T-helper 22 cell (primary cell): ENCODE data around the gene POP5.

Experiments used
- DNase-seq: peaks from one replicate; pipeline ENCODE4 v3.0.0-alpha.2; 2020; ENCODE audit warnings: low read depth

The POP5 gene

DNA sequence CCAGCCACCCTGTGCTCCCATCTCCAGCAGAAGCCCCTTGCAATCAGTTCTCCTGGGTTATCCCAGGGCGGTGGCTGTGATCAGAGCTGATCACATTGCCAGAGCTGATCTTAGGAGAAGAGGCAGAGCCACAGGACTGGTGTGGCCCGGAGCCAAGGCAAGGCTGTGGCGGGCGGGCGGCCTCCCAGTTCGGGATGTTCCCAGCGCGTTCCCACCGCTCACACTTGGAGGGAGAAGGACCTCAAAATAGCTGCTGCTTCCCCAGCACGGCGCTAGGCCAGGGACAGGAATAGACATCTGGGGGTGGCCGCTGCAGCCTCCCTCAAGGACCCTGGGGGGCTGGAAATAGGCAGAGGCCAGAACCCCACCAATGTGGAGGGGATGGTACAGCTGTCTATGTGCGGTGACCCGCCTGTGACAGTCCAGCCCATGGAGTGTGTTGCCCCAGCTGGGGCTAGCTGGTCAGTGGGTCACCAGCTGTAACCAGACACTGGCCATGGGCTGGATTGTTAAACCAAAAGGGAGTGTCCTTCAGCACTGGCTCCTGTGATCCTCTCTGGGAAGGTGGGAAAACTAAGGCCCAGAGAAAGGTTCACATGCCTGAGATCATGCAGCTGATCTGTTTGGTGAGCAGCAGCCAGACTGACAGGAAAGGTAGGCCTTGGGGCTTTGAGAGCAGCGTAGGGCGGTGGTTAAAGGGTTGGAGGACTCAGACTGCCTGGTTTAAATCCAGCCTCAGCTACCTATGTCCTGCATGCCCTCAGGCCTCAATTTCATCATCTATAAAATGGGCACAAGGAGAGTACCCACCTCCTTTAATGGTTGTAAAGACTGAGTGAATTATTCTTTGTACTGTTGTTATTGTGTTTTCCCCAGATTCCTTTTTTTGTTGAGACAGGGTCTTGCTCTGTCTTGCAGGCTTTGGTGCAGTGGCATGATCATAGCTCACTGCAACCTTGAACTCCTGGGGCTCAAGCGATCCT lies 8.0 kb upstream of the POP5 start:
- no peak for DNase-seq

DNA sequence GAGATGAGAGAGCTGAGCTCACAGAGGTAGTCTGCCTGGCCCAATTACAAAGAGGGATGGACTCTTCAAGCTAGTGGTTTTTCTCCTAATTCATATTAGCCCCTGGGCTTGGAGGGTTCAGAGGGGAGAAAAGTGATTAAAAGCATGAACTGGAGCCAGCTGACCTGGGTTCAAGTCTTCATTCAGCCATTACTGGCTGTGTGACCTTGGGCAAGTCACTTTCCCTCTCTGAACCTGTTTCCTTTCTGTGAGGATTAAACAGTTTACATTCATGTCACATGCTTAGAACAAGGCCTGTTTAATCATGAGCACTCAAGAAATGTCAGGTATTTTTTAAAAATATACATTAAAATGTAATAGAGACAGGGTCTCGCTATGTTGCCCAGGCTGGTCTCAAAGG lies 7.2 kb upstream of the POP5 start:
- no peak for DNase-seq

DNA sequence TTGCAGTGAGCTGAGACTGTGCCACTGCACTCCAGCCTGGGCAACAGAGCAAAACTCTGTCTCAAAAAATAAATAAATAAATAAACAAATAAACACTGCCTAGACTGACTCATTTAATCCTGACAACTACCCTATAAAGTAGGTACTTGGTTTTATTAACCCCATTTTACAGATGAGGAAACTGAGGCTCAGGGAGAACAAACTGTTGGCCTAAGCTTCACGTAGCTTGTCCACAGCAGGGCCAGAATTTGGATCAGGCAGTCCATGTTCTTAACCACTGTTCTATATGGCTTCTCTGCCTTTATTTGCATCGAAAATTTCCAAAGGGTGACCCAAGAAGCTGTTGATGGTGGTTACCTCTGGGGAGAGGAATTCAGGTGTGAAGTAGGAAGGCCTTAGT lies 5.7 kb upstream of the POP5 start:
- no peak for DNase-seq

DNA sequence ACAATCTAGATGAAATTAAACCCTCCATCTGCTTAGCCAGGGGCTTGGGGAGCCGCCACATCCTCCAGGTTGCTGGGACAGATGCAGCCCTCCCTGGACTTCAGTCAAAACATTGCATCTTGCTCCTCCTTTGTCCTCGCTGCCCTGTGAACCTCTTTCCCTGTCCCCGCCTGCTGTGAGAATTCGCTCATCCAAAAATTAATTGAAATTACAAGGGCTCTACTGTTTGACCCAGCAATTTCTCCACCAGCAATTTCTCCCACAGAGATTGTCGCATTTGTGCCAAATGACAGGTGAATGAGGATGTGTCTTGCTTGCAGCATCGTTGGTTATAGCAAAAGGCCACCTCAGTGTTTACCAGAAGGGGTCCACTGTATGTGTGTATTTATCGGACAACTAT lies 5.0 kb upstream of the POP5 start:
- no peak for DNase-seq

DNA sequence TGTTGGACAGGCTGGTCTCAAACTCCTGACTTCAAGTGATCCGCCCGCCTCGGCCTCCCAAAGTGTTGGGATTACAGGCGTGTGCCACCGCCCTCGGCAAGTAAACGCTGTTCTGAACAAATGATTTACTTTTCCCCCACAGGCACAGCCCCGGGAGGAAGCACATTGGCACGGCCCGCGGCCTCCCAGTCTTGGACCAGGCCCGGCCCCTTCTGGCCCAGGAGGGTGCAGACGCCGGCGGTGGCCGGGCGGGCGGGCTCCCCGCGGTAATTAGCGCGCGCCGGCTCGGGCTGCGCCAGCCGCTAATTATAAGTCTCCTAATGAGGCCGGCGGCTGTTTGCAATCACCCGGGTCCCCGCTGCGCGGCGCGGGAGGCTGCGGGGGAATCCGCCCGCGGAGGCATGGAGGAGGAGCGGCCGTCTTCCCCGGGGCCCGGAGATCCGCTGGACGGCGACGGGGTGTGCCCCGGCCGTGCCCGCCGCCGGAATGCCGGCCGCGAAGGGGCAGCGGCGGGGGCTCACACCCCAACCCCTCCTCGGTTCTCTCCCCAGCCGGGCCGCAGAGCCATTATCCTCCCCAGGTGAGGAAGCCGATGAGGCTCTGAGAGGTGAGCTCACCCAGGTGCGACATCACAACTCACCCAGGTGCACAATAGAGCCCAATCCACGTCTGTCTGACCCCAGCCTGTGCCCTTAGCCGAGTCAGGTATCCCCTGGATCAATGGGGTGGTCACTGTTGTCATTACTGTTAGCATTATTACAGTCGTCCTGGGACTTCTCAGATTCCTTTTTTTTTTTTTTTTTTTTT lies 3.3 kb upstream of the POP5 start:
- DNase-seq = peak; percentile 32

DNA sequence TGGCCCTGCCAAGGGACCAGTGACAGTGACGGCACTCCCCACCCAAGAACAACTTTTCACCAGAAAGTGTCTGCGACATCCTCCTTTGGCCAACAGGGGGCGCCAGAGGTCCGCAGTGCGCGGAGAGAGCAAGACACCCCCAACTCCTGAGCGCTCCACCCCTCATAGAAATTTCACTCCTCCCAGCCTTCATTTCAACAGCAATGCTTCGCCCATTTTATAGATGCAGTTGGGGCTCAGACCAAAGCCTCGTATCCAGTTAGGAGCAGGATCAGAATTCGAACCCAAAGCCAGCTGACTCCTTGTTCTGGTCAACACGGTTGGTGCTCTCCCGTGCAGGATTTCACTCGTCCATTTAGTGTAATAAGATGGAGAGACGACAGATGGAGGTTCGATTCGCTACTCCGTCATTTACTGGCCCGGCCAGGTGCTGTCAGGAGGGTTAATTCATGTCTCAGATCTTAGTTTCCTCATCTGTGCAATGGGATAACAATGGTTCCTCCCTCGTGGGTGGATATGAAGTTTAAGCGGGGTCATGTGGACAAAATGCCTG lies 2.4 kb upstream of the POP5 start:
- DNase-seq = peak; percentile 48

DNA sequence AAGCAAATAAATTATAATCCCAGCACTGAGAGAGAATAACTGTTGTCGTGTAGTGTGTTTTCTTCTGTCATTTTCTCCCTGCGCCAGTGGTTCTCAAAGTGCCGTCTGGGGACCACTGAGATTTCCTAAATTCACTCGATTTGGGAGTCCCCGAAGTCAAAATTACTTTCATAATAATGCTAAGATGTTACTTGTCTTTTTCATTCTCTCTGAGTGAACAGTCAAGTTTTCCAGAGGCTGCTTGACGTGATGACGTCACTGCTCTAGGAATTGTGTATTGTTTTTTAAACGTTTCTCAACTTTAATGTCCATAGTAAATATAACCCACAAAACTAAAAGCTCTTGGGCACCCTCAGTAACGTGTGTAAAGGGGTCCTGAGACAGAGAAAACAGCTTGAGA lies 796 bp upstream of the POP5 start:
- DNase-seq = no peak

DNA sequence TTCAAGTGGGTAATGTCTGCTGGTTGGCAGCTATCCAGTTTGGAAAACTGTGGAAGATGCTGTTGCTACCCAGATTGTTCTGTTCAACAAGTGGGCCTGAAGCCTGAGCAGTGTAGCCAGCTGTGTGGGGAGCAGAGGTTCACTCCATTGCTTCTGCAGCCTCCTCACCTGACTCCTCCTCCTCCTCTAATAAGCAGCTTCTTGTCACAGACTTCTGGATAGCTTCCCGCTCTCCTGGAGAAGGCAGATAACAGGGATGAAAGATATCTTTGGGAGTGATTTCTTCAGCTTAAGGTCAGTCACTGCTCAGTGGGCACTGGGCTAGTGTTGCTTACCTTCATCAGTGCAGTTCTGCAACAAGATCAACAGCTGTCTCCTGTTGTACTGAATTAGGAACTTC lies 2.0 kb downstream of the POP5 start:
- no peak for DNase-seq

DNA sequence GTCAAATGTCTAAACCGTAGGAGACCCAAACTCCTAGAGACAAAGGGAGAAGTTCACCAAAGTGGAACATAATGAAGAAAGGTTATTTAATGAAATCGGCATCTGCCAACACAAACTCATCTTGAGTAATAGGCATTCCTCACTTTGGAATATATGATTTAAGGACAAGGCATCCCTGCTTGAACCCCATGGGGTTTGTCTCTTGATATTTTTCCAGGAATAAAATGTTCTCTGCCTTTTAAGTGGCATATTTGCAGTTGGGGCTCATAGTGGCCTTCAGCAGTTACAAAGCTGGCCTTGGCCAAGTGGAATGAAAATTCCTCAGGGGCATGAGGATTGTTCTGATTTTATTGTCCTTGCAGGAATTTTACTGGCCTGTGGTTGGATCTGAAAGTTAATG lies 7.1 kb downstream of the POP5 start:
- DNase-seq = no peak

DNA sequence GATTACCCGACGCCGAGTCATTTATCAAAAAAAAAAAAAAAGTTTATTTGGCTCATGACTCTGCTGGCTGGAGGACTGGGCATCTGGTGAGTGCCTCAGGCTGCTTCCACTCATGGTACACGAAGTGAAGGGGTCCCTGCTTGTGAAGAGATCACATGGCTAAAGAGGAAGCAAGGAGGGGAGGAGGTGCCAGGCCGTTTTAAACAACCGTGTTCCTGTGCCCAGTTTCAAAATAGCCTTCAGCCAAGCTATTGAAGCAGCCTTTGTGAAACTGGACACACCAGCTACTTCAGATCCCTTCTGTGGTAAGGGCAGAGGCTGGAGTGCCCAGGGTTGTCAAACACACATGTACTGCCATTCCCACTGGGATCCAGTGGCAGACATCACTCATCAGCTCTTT lies 7.6 kb downstream of the POP5 start:
- DNase-seq = no peak

DNA sequence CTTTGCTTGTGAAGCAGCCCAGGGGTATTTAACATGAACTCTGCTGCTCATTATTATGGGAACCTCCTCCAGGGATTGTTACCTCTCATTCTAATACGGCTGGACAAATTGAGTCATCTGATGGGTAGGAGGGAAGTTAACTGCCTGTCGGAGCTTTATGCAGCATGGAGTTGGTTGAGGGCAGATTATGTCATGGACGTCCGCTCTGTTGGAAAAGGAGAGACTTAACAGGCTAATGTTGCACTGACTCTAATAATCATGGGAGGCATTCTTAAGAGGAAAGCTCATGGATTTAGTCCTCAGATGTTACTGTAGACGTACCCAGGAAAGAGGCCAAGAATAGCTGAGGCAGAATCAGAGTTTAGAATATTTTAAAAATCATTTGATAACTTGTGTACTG lies 9.9 kb downstream of the POP5 start:
- no peak for DNase-seq

DNA sequence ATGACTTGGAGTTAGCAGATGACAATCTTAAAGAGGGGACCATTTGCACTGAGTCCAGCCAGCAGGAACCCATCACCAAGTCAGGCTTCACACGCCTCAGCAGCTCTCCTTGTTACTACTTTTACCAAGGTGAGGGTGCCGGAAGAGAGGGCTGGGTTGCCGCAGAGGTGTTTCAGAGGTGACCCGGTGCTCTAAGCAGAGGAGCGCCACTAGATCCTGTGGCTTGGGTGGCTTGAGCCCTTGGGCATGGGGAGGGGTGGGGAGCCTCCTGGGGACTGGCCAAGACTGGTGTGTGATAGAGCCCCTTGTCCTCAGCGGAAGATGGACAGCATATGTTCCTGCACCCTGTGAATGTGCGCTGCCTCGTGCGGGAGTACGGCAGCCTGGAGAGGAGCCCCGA lies 17.7 kb downstream of the POP5 start:
- no peak for DNase-seq

DNA sequence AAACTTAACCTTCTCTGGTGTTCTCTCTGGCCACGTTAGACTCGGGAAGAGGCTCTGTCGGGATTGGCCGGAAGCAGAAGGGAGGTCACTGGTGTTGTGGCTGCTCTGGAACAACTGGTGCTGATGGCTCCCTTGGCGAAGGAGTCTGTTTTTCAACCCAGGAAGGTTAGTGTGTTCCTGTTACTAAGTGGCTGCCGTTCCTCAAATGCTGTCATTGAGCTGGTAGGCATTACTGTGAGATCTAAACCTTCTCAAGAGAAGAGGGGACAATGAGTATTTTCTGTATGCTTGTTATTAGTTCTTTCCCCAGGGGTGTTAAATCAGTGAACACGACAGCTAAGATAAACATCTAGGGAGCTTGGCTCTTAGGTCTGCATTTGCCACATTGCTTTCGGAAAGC lies 18.3 kb downstream of the POP5 start:
- DNase-seq = no peak

DNA sequence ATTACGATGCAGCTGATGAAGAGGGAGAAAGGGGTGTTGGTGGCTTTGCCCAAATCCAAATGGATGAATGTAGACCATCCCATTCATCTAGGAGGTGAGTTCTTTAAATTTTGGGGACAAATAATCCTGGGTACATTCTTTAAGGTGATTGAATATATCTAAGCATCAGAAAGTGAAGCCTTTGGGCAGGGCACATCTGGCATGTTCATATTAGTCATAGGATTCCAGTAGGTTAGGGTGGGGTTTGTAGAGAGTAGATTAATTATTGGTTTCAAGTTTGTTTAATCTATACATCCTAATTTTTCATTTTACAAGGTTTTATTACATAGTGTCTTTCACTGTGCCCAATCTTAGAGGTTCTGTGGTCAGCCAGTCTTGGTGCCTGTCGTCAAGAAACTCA lies 23.6 kb downstream of the POP5 start:
- no peak for DNase-seq

DNA sequence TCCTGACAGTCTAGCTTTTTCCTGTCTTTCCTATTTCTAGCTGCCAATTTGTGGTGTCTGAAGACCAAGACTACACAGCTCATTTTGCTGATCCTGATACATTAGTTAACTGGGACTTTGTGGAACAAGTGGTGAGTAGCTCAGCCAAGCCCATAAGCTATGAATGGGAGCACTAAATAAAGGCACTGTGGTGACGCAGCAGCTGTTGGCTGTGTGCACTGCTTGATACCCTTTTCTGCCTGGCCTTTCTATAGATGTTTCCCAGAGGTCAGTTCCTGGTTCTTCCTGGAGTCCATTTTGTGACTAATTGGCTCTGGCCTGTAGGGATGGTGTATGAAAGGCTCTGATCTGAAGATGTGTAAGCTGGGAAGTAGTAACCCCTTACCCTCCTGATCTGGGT lies 26.5 kb downstream of the POP5 start:
- DNase-seq = no peak

DNA sequence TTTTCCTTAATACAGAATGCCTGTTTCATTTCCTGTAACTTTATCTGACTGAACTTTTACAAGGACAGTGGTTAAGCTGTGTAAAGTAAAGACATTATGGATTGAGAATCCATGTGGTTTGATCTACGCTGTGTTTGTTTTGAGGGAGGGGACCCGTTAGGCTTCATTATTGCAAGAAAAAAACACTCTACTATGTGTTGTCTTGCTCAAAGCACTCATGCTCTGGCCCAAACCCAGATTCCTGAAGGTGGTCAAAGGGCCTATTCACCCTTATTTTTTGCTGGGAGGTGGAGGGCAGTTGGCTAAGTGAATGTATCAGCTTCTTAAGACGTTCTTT lies 35.2 kb downstream of the POP5 start:
- DNase-seq = no peak

DNA sequence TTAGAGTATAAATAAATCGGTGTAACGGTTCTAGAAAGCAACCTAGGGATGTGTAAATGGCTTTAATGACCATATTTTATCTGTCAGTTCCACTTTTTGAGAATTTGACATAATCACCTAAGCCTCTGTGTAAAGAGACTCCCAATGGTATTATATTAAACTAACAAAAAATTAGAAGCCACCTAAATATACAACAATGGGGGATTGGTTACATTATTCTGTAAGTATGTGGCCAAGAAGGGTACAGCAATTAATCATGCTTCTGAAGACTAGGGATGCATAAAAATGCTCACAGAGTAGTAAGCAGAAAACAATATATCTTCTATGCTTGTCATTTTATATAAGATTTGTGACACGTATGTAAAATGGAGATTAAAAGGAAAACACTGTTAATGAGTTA lies 36.5 kb downstream of the POP5 start:
- DNase-seq = no peak

DNA sequence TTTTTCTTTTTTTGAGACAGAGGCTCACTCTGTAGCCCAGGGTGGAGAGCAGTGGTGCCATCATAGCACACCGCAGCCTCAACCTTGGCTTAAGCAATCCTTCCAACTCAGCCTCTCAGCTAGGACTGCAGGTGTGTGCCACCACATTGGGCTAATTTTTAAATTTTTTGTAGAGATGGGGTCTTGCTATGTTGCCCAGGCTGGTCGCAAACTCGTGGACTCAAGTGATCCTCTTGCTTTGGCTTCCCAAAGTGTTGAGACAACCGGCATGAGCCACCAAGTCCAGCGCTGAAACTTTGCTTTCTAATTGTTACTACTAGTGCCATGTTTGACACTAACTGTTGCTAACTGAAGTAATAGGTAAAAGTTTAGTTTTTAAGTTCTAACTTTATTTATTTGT lies 39.0 kb downstream of the POP5 start:
- no peak for DNase-seq

DNA sequence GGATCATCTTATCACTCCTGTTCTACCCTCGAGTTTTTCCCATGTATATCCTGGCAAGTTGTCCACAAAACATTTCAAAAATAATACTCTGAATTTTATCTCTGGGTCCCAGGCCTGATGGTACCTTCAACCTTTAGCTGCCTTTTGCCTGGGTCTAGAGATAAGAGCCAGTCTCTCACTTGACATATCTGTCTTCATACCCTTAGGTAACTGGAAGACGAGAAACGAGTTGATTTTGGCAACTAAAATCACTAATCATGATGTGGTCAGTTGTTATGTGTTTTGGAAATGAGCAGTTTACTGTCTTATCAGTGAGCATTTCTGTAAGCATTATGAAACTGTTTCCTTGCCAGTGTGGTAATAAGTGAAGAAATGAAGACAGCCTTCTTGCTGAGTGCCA lies 40.8 kb downstream of the POP5 start:
- no peak for DNase-seq

DNA sequence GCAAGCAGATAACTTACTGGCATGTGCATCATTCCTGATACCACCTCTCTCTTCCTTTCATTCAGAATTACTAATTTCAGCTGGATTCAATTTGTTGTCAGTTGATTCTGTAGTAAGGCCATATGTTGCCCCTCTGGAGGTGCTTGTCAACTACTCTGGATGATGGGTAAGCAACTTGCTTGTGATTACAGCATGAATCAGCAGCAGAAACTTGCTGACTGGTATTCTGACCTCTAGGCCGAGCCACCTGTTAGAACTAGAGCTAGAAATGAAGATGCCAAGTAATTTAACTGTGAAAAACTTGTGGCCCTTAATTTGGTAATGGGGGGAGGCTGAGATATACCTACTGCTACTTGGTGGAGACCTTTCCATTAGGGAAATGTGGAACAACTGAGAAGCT lies 41.9 kb downstream of the POP5 start:
- no peak for DNase-seq

DNA sequence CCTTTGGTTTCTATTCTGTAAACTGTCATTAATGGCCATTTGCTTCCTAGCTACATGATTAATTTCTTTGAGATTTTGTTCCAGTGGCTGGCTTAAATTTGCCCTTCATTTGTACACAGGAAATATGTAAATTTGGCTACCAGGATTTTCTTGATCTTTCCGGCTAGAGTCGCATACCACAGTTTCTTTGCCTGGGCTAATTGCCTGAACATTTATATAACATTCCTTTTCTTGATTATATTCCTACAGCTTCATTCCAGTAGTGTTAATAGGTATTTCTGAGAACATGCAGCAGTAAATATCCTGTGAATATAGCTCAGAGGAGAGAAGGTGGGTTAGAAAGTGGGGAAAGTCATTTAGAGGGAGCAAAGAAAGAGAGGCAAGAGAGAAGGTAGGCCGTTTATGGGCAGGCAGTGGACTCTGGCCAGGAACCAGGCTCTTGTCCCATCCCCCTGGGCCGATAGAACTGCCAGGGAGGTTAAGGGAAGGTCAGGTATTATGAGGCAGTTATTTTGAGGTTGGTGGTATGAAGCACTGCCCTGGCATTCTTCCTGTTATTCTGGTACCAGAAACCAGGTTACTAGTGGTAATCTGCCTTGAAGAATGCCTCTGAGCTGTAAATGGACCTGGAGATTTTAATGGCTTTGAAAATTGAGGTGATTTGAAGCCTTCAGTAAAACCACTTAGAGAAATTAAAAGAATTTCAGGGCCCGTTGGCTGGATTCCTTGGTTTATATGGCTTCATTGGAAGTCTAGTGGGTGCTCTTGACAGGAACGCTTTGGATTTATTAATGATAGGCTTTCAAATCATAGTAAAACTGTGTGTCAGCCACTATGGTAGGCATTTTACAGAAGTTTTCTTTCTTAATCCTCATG lies 42.7 kb downstream of the POP5 start:
- no peak for DNase-seq

DNA sequence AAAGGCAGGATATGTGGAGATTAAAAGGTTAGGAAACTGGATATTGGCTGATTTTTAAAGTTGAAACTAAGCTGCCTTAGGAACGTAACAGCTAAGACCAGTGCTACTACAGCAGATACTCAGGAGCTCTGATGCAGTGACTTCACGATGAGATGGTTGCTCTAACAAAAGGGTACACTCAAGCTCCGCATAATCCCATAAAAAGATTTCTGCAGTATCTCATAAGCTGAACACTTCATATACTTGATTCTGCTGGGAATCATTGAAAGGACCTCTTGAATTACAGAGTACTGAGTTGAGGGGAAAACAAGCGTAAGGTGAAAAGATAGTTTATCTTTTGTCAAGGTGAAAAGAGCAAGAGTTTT lies 43.4 kb downstream of the POP5 start:
- no peak for DNase-seq
